Tibial artery (tissue), 4 donors: ENCODE data around the gene MYO6.

Source experiments
- DNase-seq, 2 donors: peaks; one replicate each; pipeline ENCODE4 v3.0.0-alpha.2; 2019
- H3K27ac ChIP-seq, 2 donors: fragments of 200-600 bp; sonication (generic) in 1 of 2; 1 replicate in 1 of 2; 2 replicates in 1 of 2; pipeline ENCODE4 v1.5.1; 2018 to 2019; ENCODE audit warnings: mild to moderate bottlenecking in 1 of 2
- H3K27me3 ChIP-seq, 2 donors: fragments of 200-600 bp; sonication (generic) in 1 of 2; one replicate each; pipeline versions ENCODE4 v1.5.1 to v1.6.0; 2016 to 2019
- H3K36me3 ChIP-seq, 3 donors: fragments of 200-600 bp; sonication (generic) in 2 of 3; one replicate each; pipeline ENCODE4 v1.5.1; 2016 to 2019; ENCODE audit warnings: mild to moderate bottlenecking in 2 of 3
- H3K4me1 ChIP-seq, 4 donors: fragments of 200-600 bp; sonication (generic) in 2 of 4; 1 replicate in 3 of 4; 2 replicates in 1 of 4; pipeline ENCODE4 v1.5.1; 2016 to 2019
- H3K4me3 ChIP-seq, 2 donors: fragments of 200-600 bp; sonication (generic) in 1 of 2; 1 replicate in 1 of 2; 2 replicates in 1 of 2; pipeline ENCODE4 v1.5.1; 2018 to 2019; ENCODE audit warnings: mild to moderate bottlenecking in 2 of 2
- H3K9me3 ChIP-seq, 3 donors: fragments of 200-600 bp; sonication (generic) in 1 of 3; one replicate each; pipeline ENCODE4 v1.5.1; 2016 to 2019
- CTCF ChIP-seq, 2 experiments: fragments of 200-600 bp in 1 of 2; fragments of 450-650 bp in 1 of 2; IDR thresholded peaks; one replicate each; pipeline ENCODE4 v1.5.1; 2017 to 2019; ENCODE audit warnings: antibody characterized with exemption in 2 of 2, mild to moderate bottlenecking in 1 of 2, moderate library complexity in 1 of 2
- intact Hi-C: fragments of 100-400 bp; cut with DNase I; formaldehyde crosslinking; loops from one replicate; pipeline ENCODE4 v1.15.0; 2023; ENCODE audit warnings: low total_unique reads

MYO6 gene

GRCh38 chr6:75830959-75831885 lies 82.2 kb downstream of the MYO6 start:
- H3K9me3 ChIP-seq, result no peaks in the 10 kb centered on the region
- no peak for DNase-seq
- H3K4me1 ChIP-seq, result no peaks in the 10 kb centered on the region
- H3K4me3 ChIP-seq, result no peak overlapping the region
- peaks cover 20 to 36% (median 26%) of the 10 kb centered on the region in 3 donors for H3K36me3 ChIP-seq
- no peak for TF ChIP-seq CTCF (IDR thresholded peaks at IDR 0.05)
- no peaks in the 10 kb centered on the region for H3K27me3 ChIP-seq
- intact Hi-C loops, result no loop called here
- H3K27ac ChIP-seq, result no peak overlapping the region

- H3K4me1 ChIP-seq, result no peaks in the 10 kb centered on the region
- H3K27ac ChIP-seq, result no peak overlapping the region
- H3K4me3 ChIP-seq, result no peak overlapping the region
- no peak for TF ChIP-seq CTCF (IDR thresholded peaks at IDR 0.05)
- H3K36me3 ChIP-seq, result peaks cover 27 to 43% (median 31%) of the 10 kb centered on the region in 3 donors
- H3K27me3 ChIP-seq, result no peaks in the 10 kb centered on the region
- H3K9me3 ChIP-seq, result no peaks in the 10 kb centered on the region
- intact Hi-C loops, result no loop called here
- no peak for DNase-seq
Measured at GRCh38 chr6:75834447-75834846, 85.4 kb downstream of the MYO6 start.

GRCh38 chr6:75842191-75842590 lies 93.2 kb downstream of the MYO6 start:
- DNase-seq, result no peak
- Histone ChIP-seq H3K4me3 (no peak overlapping the region), H3K36me3 (peaks cover 14 to 23% (median 16%) of the 10 kb centered on the region in 3 donors), H3K27ac (no peak overlapping the region), H3K9me3 (no peaks in the 10 kb centered on the region), H3K4me1 (no peaks in the 10 kb centered on the region), H3K27me3 (no peaks in the 10 kb centered on the region)
- TF ChIP-seq CTCF (IDR thresholded peaks at IDR 0.05), result no peak
- intact Hi-C loops, result no loop called here

GRCh38 chr6:75842732-75843131 lies 93.7 kb downstream of the MYO6 start:
- no peak for TF ChIP-seq CTCF (IDR thresholded peaks at IDR 0.05)
- H3K4me1 ChIP-seq, result no peaks in the 10 kb centered on the region
- no peaks in the 10 kb centered on the region for H3K27me3 ChIP-seq
- peaks cover 14 to 23% (median 16%) of the 10 kb centered on the region in 3 donors for H3K36me3 ChIP-seq
- H3K4me3 ChIP-seq, result no peak overlapping the region
- DNase-seq, result no peak
- no peaks in the 10 kb centered on the region for H3K9me3 ChIP-seq
- intact Hi-C loops, result no loop called here
- H3K27ac ChIP-seq, result no peak overlapping the region

- intact Hi-C loops, result no loop called here
- Histone ChIP-seq H3K27ac (no peak overlapping the region), H3K4me1 (no peaks in the 10 kb centered on the region), H3K36me3 (peaks cover 14 to 23% (median 16%) of the 10 kb centered on the region in 3 donors), H3K27me3 (no peaks in the 10 kb centered on the region), H3K4me3 (no peak overlapping the region), H3K9me3 (no peaks in the 10 kb centered on the region)
- TF ChIP-seq CTCF (IDR thresholded peaks at IDR 0.05), result no peak
- no peak for DNase-seq
Measured at GRCh38 chr6:75843396-75843795, 94.4 kb downstream of the MYO6 start.
